SU-DHL-6 (cell line): ENCODE measurements around the gene SMKR1.

Source experiments
- H2AFZ ChIP-seq: fragments of 200-600 bp; sonication (generic); 2 replicates; pipeline ENCODE4 v1.6.1; 2014; ENCODE audit warnings: low read depth, mild to moderate bottlenecking, moderate library complexity, mixed read lengths, antibody characterized with exemption, low read length; ENCODE audit not compliant: severe bottlenecking
- H3F3A ChIP-seq: fragments of 200-600 bp; shearing (Covaris generic); 2 replicates; pipeline ENCODE4 v1.6.0; 2016; ENCODE audit warnings: antibody characterized with exemption, mild to moderate bottlenecking; ENCODE audit not compliant: insufficient read depth
- H3K27ac ChIP-seq: fragments of 200-600 bp; sonication (generic); 2 replicates; pipeline ENCODE4 v1.5.1; 2016; ENCODE audit warnings: low read depth, mild to moderate bottlenecking, low read length, moderate library complexity, mixed read lengths
- H3K27me3 ChIP-seq: fragments of 200-600 bp; sonication (generic), shearing (Covaris generic); 2 replicates; pipeline ENCODE4 v1.6.0; 2014; ENCODE audit warnings: mild to moderate bottlenecking, low read length
- H3K36me3 ChIP-seq: fragments of 200-600 bp; sonication (generic); 2 replicates; pipeline ENCODE4 v1.6.1; 2014; ENCODE audit warnings: mild to moderate bottlenecking, low read length, mixed read lengths
- H3K4me2 ChIP-seq: fragments of 300-600, 200-600 bp; shearing (Covaris generic), sonication (generic); 2 replicates; pipeline ENCODE4 v1.6.0; 2014; ENCODE audit warnings: low read length, low read depth, mild to moderate bottlenecking; ENCODE audit not compliant: poor library complexity, severe bottlenecking
- H3K4me3 ChIP-seq: fragments of 200-600 bp; sonication (generic); 2 replicates; pipeline ENCODE4 v1.5.1; 2014; ENCODE audit warnings: antibody characterized with exemption, low read length, mild to moderate bottlenecking, mixed read lengths; ENCODE audit not compliant: insufficient read depth, poor library complexity, severe bottlenecking
- H3K79me2 ChIP-seq: fragments of 200-600 bp; sonication (generic); 2 replicates; pipeline ENCODE4 v1.6.1; 2014; ENCODE audit warnings: mild to moderate bottlenecking, low read length, moderate library complexity; ENCODE audit not compliant: insufficient read depth
- H3K9ac ChIP-seq: fragments of 200-600 bp; sonication (generic); 2 replicates; pipeline ENCODE4 v1.7.0; 2014; ENCODE audit warnings: mild to moderate bottlenecking, low read length
- H3K9me2 ChIP-seq: fragments of 200-600 bp; sonication (generic); replicated peaks from 2 replicates; pipeline ENCODE4 v1.6.1; 2014; ENCODE audit warnings: low read length; ENCODE audit not compliant: insufficient read depth
- H3K9me3 ChIP-seq: fragments of 200-600 bp; sonication (generic); 2 replicates; pipeline ENCODE4 v1.6.1; 2014; ENCODE audit warnings: low read length, mixed read lengths; ENCODE audit not compliant: insufficient read depth
- H4K20me1 ChIP-seq: fragments of 200-600 bp; sonication (generic); 2 replicates; pipeline ENCODE4 v1.6.1; 2014; ENCODE audit warnings: low read depth, mild to moderate bottlenecking, antibody characterized with exemption, low read length, moderate library complexity, mixed read lengths
- CTCF ChIP-seq: fragments of 200-600 bp; sonication (generic); IDR thresholded peaks from one replicate; pipeline ENCODE4 v1.5.1; 2017; ENCODE audit warnings: antibody characterized with exemption, mild to moderate bottlenecking, low read length, moderate library complexity; ENCODE audit not compliant: insufficient read depth, poor library complexity, severe bottlenecking
- EZH2phosphoT487 ChIP-seq: fragments of 200-600 bp; sonication (generic), shearing (Covaris generic); conservative IDR thresholded peaks from 2 replicates; pipeline ENCODE4 v1.6.1; 2018; ENCODE audit warnings: mild to moderate bottlenecking, antibody characterized with exemption, low read length, moderate library complexity, mixed read lengths

Gene SMKR1

GRCh38 chr7:129465080-129465479 is 37.3 kb upstream of the SMKR1 start:
- Histone ChIP-seq H3K36me3 (no peaks in the 10 kb centered on the region), H3K79me2 (no peaks in the 10 kb centered on the region), H3K27ac (no peak overlapping the region), H4K20me1 (no peaks in the 10 kb centered on the region), H3K27me3 (no peaks in the 10 kb centered on the region), H3K9me3 (no peaks in the 10 kb centered on the region), H3K9me2 (no peaks in the 10 kb centered on the region), H2AFZ (no peak overlapping the region), H3K4me2 (no peak overlapping the region), H3K4me3 (no peak overlapping the region), H3F3A (no peaks in the 10 kb centered on the region), H3K9ac (no peak overlapping the region)
- TF ChIP-seq CTCF (no peak), EZH2phosphoT487 (no peak)

- no peaks in the 10 kb centered on the region for H3K9me2 ChIP-seq
- no peak overlapping the region for H3K4me2 ChIP-seq
- no peaks in the 10 kb centered on the region for H3K27me3 ChIP-seq
- H4K20me1 ChIP-seq, result no peaks in the 10 kb centered on the region
- no peaks in the 10 kb centered on the region for H3K79me2 ChIP-seq
- TF ChIP-seq CTCF (no peak), EZH2phosphoT487 (no peak)
- no peaks in the 10 kb centered on the region for H3F3A ChIP-seq
- H2AFZ ChIP-seq, result no peak overlapping the region
- no peaks in the 10 kb centered on the region for H3K9me3 ChIP-seq
- no peaks in the 10 kb centered on the region for H3K36me3 ChIP-seq
- no peak overlapping the region for H3K4me3 ChIP-seq
- H3K27ac ChIP-seq, result no peak overlapping the region
- no peak overlapping the region for H3K9ac ChIP-seq
These were observed 35.5 kb upstream of the SMKR1 start for GRCh38 chr7:129466796-129467195.

GRCh38 chr7:129468087-129468486 is 34.2 kb upstream of the SMKR1 start:
- no peaks in the 10 kb centered on the region for H3K79me2 ChIP-seq
- H3K36me3 ChIP-seq, result no peaks in the 10 kb centered on the region
- no peak overlapping the region for H3K4me3 ChIP-seq
- no peaks in the 10 kb centered on the region for H3K9me2 ChIP-seq
- H2AFZ ChIP-seq, result no peak overlapping the region
- no peak overlapping the region for H3K9ac ChIP-seq
- no peaks in the 10 kb centered on the region for H3F3A ChIP-seq
- H3K27ac ChIP-seq, result no peak overlapping the region
- TF ChIP-seq EZH2phosphoT487, result no peak
- H3K9me3 ChIP-seq, result no peaks in the 10 kb centered on the region
- H3K4me2 ChIP-seq, result no peak overlapping the region
- no peaks in the 10 kb centered on the region for H3K27me3 ChIP-seq
- no peaks in the 10 kb centered on the region for H4K20me1 ChIP-seq

- Histone ChIP-seq H3K4me2 (no peak overlapping the region), H3F3A (no peaks in the 10 kb centered on the region), H3K27ac (no peak overlapping the region), H3K36me3 (no peaks in the 10 kb centered on the region), H2AFZ (no peak overlapping the region), H4K20me1 (no peaks in the 10 kb centered on the region), H3K4me3 (no peak overlapping the region), H3K79me2 (no peaks in the 10 kb centered on the region), H3K9me3 (no peaks in the 10 kb centered on the region), H3K9ac (no peak overlapping the region), H3K9me2 (no peaks in the 10 kb centered on the region), H3K27me3 (no peaks in the 10 kb centered on the region)
- no peak for TF ChIP-seq EZH2phosphoT487
- no peak for TF ChIP-seq CTCF
These were observed 33.8 kb upstream of the SMKR1 start for GRCh38 chr7:129468547-129468946.
